HCT116 (cell line): ENCODE data around the gene PLD1. TPM values are rescaled to one million over a fixed set of nuclear protein-coding genes. Genes with fewer than 3 reads are reported as not detected.

Source experiments
- ATAC-seq: fragments of 200-7000 bp; cut with Tn5 transposase; 2 replicates; pipeline ENCODE4 v1.9.1; 2020; ENCODE audit warnings: mild to moderate bottlenecking, moderate library complexity
- BruUV-seq: library from RNA; stranded (reverse); fragments of 400-500 nt; replicated peaks from 2 replicates; lab custom pipeline; 2021; lab: Mats Ljungman, UMichigan
- CTCF ChIA-PET: fragments of 300-600 bp; sonication (Branson Sonifier 250); formaldehyde crosslinking; loops from one replicate; lab custom pipeline; 2021; ENCODE audit warnings: antibody characterized with exemption; lab: Charles Lee
- POLR2A ChIA-PET: fragments of 300-600, 350-600 bp; sonication (Branson Sonifier 250); formaldehyde crosslinking; loops from one replicate; lab custom pipeline; 2021; ENCODE audit warnings: antibody characterized with exemption; lab: Charles Lee
- RAD21 ChIA-PET, 2 experiments: fragments of 300-600 bp; sonication (Branson Sonifier 250); formaldehyde crosslinking; loops; one replicate each; lab custom pipeline; 2023; ENCODE audit warnings: low total read pairs in 2 of 2; ENCODE audit not compliant: uncharacterized antibody in 2 of 2, unreplicated experiment in 2 of 2, low non-redundant PET in 1 of 2; lab: Charles Lee
- DNase-seq: peaks from one replicate; pipeline ENCODE4 v3.0.0-alpha.2; 2010; ENCODE audit warnings: low read depth, low spot score
- H2AFZ ChIP-seq: fragments of 200-600 bp; shearing (Covaris generic), sonication (generic); 2 replicates; pipeline ENCODE4 v1.6.1; 2017; ENCODE audit warnings: low read depth, mixed run types, mixed read lengths, antibody characterized with exemption, low read length; ENCODE audit not compliant: poor library complexity, severe bottlenecking
- H3K27ac ChIP-seq: 2 replicates; pipeline ENCODE4 v1.5.1; 2012; ENCODE audit warnings: low read depth, low read length
- H3K27me3 ChIP-seq: fragments of 200-600 bp; sonication (generic); 2 replicates; pipeline ENCODE4 v1.6.1; 2016; ENCODE audit warnings: mixed run types, low read length, mixed read lengths; ENCODE audit not compliant: insufficient read depth
- H3K36me3 ChIP-seq, 2 experiments: fragments of 200-500 bp in 1 of 2; fragments of 200-600 bp in 1 of 2; sonication (Bioruptor generic) in 1 of 2; sonication (generic) in 1 of 2; 2 replicates each; pipeline versions ENCODE4 v1.5.1 to v1.6.1; 2014 to 2016; ENCODE audit warnings: low read length in 2 of 2, inconsistent platforms in 1 of 2, mixed read lengths in 1 of 2, mixed run types in 1 of 2; ENCODE audit not compliant: insufficient read depth in 2 of 2, control insufficient read depth in 1 of 2
- H3K4me1 ChIP-seq, 2 experiments: fragments of 200-600 bp in 1 of 2; sonication (generic) in 1 of 2; 2 replicates each; pipeline versions ENCODE4 v1.5.1 to v1.6.1; 2012 to 2017; ENCODE audit warnings: low read length in 2 of 2, inconsistent platforms in 1 of 2, mild to moderate bottlenecking in 1 of 2, mixed read lengths in 1 of 2, mixed run types in 1 of 2, moderate library complexity in 1 of 2; ENCODE audit not compliant: insufficient read depth in 2 of 2, control insufficient read depth in 1 of 2
- H3K4me2 ChIP-seq: fragments of 200-600 bp; sonication (generic); 2 replicates; pipeline ENCODE4 v1.6.1; 2017; ENCODE audit warnings: mixed run types, low read length, mixed read lengths
- H3K4me3 ChIP-seq, 2 experiments: fragments of 200-600 bp in 1 of 2; sonication (generic) in 1 of 2; replicated peaks in 1 of 2; 2 replicates each; pipeline ENCODE4 v1.5.1; 2011 to 2016; ENCODE audit warnings: low read length in 2 of 2, control low read depth in 1 of 2, low read depth in 1 of 2, mild to moderate bottlenecking in 1 of 2, mixed read lengths in 1 of 2, mixed run types in 1 of 2
- H3K79me2 ChIP-seq: fragments of 200-600 bp; sonication (generic); 2 replicates; pipeline ENCODE4 v1.6.1; 2017; ENCODE audit warnings: mild to moderate bottlenecking, mixed run types, low read length, moderate library complexity, mixed read lengths; ENCODE audit not compliant: insufficient read depth
- H3K9ac ChIP-seq: fragments of 200-600 bp; sonication (generic); 2 replicates; pipeline ENCODE4 v1.6.1; 2016; ENCODE audit warnings: low read length, mixed read lengths
- H3K9me2 ChIP-seq: fragments of 200-600 bp; sonication (generic), shearing (Covaris generic); 2 replicates; pipeline ENCODE4 v1.6.1; 2017; ENCODE audit warnings: mixed run types, mild to moderate bottlenecking, moderate library complexity; ENCODE audit not compliant: insufficient read depth
- H3K9me3 ChIP-seq, 2 experiments: fragments of 200-500 bp in 1 of 2; fragments of 200-600 bp in 1 of 2; sonication (Bioruptor generic) in 1 of 2; sonication (generic) in 1 of 2; 2 replicates each; pipeline ENCODE4 v1.6.1; 2014 to 2017; ENCODE audit warnings: low read length in 2 of 2, mixed read lengths in 2 of 2, inconsistent platforms in 1 of 2, low read depth in 1 of 2, mild to moderate bottlenecking in 1 of 2, mixed run types in 1 of 2, moderate library complexity in 1 of 2; ENCODE audit not compliant: control insufficient read depth in 1 of 2, insufficient read depth in 1 of 2
- H4K20me1 ChIP-seq: fragments of 200-600 bp; sonication (generic), shearing (Covaris generic); 2 replicates; pipeline ENCODE4 v1.6.1; 2017; ENCODE audit warnings: mixed run types, mild to moderate bottlenecking, moderate library complexity; ENCODE audit not compliant: insufficient read depth
- CEBPB ChIP-seq: IDR thresholded peaks from 2 replicates; pipeline ENCODE4 v1.6.1; 2012; ENCODE audit warnings: low read depth
- JUND ChIP-seq: IDR thresholded peaks from 2 replicates; pipeline ENCODE4 v1.6.1; 2012
- SRF ChIP-seq: IDR thresholded peaks from 2 replicates; pipeline ENCODE4 v1.6.1; 2012; ENCODE audit warnings: low read depth
- ZFX ChIP-seq: fragments of 450-650 bp; IDR thresholded peaks from 2 replicates; pipeline ENCODE4 v1.6.1; 2017
- ZNF274 ChIP-seq: fragments of 200-500 bp; sonication (Bioruptor generic); IDR thresholded peaks from 2 replicates; pipeline ENCODE4 v1.6.1; 2014; ENCODE audit warnings: mild to moderate bottlenecking, low read depth, low read length, inconsistent platforms
- intact Hi-C: fragments of 100-400 bp; cut with micrococcal nuclease; formaldehyde crosslinking; loops from 2 replicates; pipeline ENCODE4 v1.10.0; 2022
- total RNA-seq: library from RNA; stranded (reverse); gene quantifications from one replicate; pipeline ENCODE4 v1.2.1, GENCODE V29; 2021; ENCODE audit not compliant: unreplicated experiment

The PLD1 gene
- total RNA-seq, 1 experiment from 2014 or later: 8.4 TPM

DNA sequence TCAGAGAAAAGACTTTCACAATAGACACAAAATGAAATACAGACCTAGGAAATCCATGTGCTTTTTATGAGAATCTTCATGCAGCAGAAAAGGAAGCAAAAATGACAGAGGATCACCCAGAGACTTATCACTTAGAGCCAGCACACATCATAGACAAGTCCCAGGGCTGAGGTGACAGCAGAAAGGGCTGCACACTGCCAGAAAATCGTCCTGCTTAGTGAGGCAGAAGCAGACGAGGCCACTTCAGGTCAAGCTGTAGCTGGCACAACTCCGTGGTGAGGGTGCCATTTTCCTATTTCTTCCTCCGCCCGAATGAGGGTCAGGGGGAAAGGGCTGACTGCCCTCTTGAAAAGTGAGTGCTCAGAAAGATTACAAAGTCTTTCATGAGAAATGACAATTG, 254.1 kb downstream of the PLD1 start:
- H3K9me2 ChIP-seq: no peaks in the 10 kb centered on the region; the same call in 1 of the 2 replicates
- ATAC-seq (no peak), DNase-seq (no peak)
- no peaks in the 10 kb centered on the region for H3K79me2 ChIP-seq
- H3K27ac ChIP-seq: no peak overlapping the region
- ChIA-PET CTCF (no interaction called here), RAD21 (no interaction called here), POLR2A (no interaction called here)
- no peaks in the 10 kb centered on the region for H3K36me3 ChIP-seq
- no peaks in the 10 kb centered on the region for H4K20me1 ChIP-seq
- H3K4me1 ChIP-seq: no peaks in the 10 kb centered on the region
- no peaks in the 10 kb centered on the region for H3K9me3 ChIP-seq
- H3K9ac ChIP-seq: no peak overlapping the region
- no peak overlapping the region for H3K4me2 ChIP-seq
- H3K27me3 ChIP-seq: no peaks in the 10 kb centered on the region
- H2AFZ ChIP-seq: no peak overlapping the region
- BruUV-seq: no TSS peak
- TF ChIP-seq ZNF274 (no peak), JUND (no peak), CEBPB (no peak), SRF (no peak)
- no peak overlapping the region for H3K4me3 ChIP-seq
- intact Hi-C loops: no loop called here

DNA sequence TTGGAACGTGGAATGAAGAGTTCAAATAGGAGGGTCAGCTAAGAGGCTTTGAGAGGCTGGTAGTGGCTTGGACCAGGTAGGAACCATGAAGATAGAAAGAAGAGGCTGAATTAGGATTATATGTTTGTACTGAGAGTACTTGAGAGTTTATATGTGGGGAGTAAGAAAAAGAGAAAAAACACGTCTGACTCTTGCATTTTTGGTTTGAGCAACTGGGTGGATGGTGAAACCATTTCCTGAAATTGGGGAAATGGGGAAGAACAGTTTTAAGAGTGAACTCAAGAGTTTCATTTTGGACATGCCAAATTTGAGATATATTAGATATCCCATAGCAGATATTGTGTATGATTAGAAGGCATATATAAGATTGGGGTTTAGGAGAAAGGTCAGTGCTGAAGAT, 257.2 kb downstream of the PLD1 start:
- intact Hi-C loops: no loop called here
- no peaks in the 10 kb centered on the region for H3K9me3 ChIP-seq
- H3K9ac ChIP-seq: no peak overlapping the region
- no peaks in the 10 kb centered on the region; the same call in 1 of the 2 replicates for H3K9me2 ChIP-seq
- no peaks in the 10 kb centered on the region for H3K27me3 ChIP-seq
- H3K27ac ChIP-seq: no peak overlapping the region
- RAD21 ChIA-PET: no interaction called here
- CTCF ChIA-PET: no interaction called here
- no peak for ATAC-seq
- TF ChIP-seq ZFX: no peak
- POLR2A ChIA-PET: no interaction called here
- H2AFZ ChIP-seq: no peak overlapping the region
- H3K4me2 ChIP-seq: no peak overlapping the region
- no TSS peak for BruUV-seq
- no peaks in the 10 kb centered on the region for H3K36me3 ChIP-seq
- no peaks in the 10 kb centered on the region for H4K20me1 ChIP-seq
- H3K4me1 ChIP-seq: no peaks in the 10 kb centered on the region
- no peak overlapping the region for H3K4me3 ChIP-seq
- no peaks in the 10 kb centered on the region for H3K79me2 ChIP-seq
- DNase-seq: no peak
